Chondrocyte (in vitro differentiated cells): ENCODE measurements around the gene OPHN1. TPM values are rescaled to one million over a fixed set of nuclear protein-coding genes. Genes with fewer than 3 reads are reported as not detected.

ENCODE experiments used
- DNase-seq: peaks from one replicate; pipeline ENCODE4 v3.0.0; 2021; ENCODE audit warnings: mixed read lengths, low spot score
- H3K27ac Mint-ChIP-seq: one replicate; pipeline ENCODE4 v1.8.0; 2021; ENCODE audit warnings: mild to moderate bottlenecking, moderate library complexity, mixed read lengths; ENCODE audit not compliant: unreplicated experiment
- H3K27me3 Mint-ChIP-seq: 2 replicates; pipeline ENCODE4 v1.8.0; 2021; ENCODE audit warnings: low read depth, mixed read lengths
- H3K36me3 Mint-ChIP-seq: 2 replicates; pipeline ENCODE4 v1.8.0; 2021; ENCODE audit warnings: low read depth, mixed read lengths
- H3K4me1 Mint-ChIP-seq: 2 replicates; pipeline ENCODE4 v1.8.0; 2021; ENCODE audit warnings: low read depth, mild to moderate bottlenecking, mixed read lengths
- H3K4me3 Mint-ChIP-seq: one replicate; pipeline ENCODE4 v1.8.0; 2021; ENCODE audit warnings: mild to moderate bottlenecking, moderate library complexity, mixed read lengths; ENCODE audit not compliant: unreplicated experiment
- H3K9me3 Mint-ChIP-seq: 2 replicates; pipeline ENCODE4 v1.8.0; 2021; ENCODE audit warnings: low read depth, mixed read lengths
- CTCF ChIP-seq: fragments of 200-600 bp; sonication (generic); IDR thresholded peaks from 2 replicates; pipeline ENCODE4 v1.5.0; 2021; ENCODE audit warnings: antibody characterized with exemption, mild to moderate bottlenecking, moderate library complexity
- total RNA-seq: library from RNA; stranded (reverse); gene quantifications from 3 replicates; pipeline ENCODE4 v1.2.1, GENCODE V29; 2021

OPHN1 gene
- total RNA-seq, 1 donor from 2014 or later = 6.1 TPM

- Mint-ChIP-seq H3K36me3 (peaks cover 2% of the 10 kb centered on the region), H3K9me3 (no peaks in the 10 kb centered on the region), H3K27ac (no peak overlapping the region), H3K4me3 (no peak overlapping the region), H3K4me1 (peaks cover 37% of the 10 kb centered on the region), H3K27me3 (no peaks in the 10 kb centered on the region)
- no peak for TF ChIP-seq CTCF
- no peak for DNase-seq
These were observed 13.3 kb downstream of the OPHN1 start for GRCh38 chrX:68419975-68420374.

GRCh38 chrX:68417651-68418050 lies 15.6 kb downstream of the OPHN1 start:
- no peak overlapping the region for H3K4me3 Mint-ChIP-seq
- no peak for TF ChIP-seq CTCF
- no peaks in the 10 kb centered on the region for H3K27me3 Mint-ChIP-seq
- peaks cover 2% of the 10 kb centered on the region for H3K36me3 Mint-ChIP-seq
- peaks cover 41% of the 10 kb centered on the region for H3K4me1 Mint-ChIP-seq
- H3K27ac Mint-ChIP-seq = no peak overlapping the region
- H3K9me3 Mint-ChIP-seq = no peaks in the 10 kb centered on the region
- DNase-seq = no peak

- Mint-ChIP-seq H3K27me3 (no peaks in the 10 kb centered on the region), H3K36me3 (peaks cover 2% of the 10 kb centered on the region), H3K9me3 (no peaks in the 10 kb centered on the region), H3K4me3 (no peak overlapping the region), H3K4me1 (peaks cover 39% of the 10 kb centered on the region), H3K27ac (no peak overlapping the region)
- TF ChIP-seq CTCF = no peak
- no peak for DNase-seq
These were observed 16.7 kb downstream of the OPHN1 start for GRCh38 chrX:68416592-68416991.

- Mint-ChIP-seq H3K4me1 (peaks cover 26% of the 10 kb centered on the region), H3K4me3 (no peak overlapping the region), H3K27ac (peak overlapping the region; percentile 11), H3K27me3 (no peaks in the 10 kb centered on the region), H3K36me3 (peaks cover 2% of the 10 kb centered on the region), H3K9me3 (no peaks in the 10 kb centered on the region)
- DNase-seq = no peak
- no peak for TF ChIP-seq CTCF
These were observed 18.0 kb downstream of the OPHN1 start for GRCh38 chrX:68415316-68415715.

GRCh38 chrX:68413254-68413653 lies 20.0 kb downstream of the OPHN1 start:
- H3K9me3 Mint-ChIP-seq = no peaks in the 10 kb centered on the region
- H3K27ac Mint-ChIP-seq = no peak overlapping the region
- no peak overlapping the region for H3K4me3 Mint-ChIP-seq
- no peak for DNase-seq
- TF ChIP-seq CTCF = no peak
- H3K27me3 Mint-ChIP-seq = no peaks in the 10 kb centered on the region
- no peaks in the 10 kb centered on the region for H3K36me3 Mint-ChIP-seq
- peaks cover 20% of the 10 kb centered on the region for H3K4me1 Mint-ChIP-seq
